ENCODE data around the gene VILL. TPM values are rescaled to one million over a fixed set of nuclear protein-coding genes. Genes with fewer than 3 reads are reported as not detected.

VILL gene
- total RNA-seq, 1 experiment from 2014 or later: 1.7 TPM

DNA sequence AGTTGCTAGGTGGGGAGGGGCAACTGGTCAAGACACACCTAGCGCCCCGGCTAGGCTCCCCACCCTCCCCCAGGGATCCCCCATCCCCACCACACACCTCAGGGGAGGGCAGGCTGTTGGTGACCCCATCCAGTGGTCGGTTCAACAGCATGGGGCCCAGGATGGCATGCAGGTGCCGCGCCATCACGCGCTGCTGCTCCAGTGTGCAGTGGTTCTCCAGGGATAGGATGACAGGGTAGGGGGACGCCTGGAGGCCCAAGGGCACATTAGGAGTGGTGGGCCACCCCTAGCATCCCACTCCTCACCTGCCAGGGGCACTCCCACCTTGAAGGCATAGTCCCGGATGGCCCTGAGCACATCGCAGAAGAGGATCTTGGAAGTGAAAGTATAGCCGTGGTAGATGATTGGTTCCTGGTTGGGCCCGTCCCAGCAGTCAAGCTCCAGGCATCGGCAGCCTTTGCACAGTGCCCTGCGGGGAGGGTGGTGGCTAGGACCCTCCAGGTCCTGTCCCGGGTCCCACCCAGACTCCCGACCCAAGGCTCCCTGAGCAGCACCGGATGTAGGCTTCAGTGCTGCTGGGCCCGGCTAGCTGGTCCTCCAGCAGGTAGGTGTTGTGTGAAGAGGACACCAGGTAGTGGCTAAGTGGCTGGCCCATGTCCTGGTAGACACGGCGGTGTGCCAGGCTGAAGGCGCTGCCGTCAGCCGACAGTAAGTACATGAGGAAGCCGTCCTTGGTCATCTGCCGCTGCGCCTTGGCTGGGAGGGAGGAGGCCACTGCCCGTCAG is 19.4 kb downstream of the VILL start:
- no peak for DNase-seq (ENCODE audit: extremely low read depth, low read depth)

DNA sequence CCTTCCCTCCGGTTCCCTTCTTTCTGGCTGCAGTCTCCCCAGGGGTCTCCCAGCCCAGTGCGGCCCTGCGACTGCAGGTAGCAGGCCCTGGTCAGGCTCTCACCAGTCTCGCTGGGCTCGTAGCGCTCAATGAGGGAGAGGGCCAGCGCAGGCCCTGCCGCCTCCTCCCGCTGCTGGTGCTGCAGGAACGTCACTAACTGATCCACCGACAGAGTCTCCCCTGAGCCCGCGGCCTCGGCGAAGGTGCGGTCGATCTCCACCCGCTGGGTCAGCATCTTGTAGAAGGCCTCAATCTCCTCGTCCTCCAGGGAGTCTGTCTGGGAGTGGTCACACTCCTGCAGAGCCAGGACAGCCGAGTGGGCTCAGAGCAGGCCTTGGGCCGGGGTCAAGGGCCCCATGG is 20.5 kb downstream of the VILL start:
- DNase-seq (ENCODE audit: extremely low read depth, low read depth): no peak

DNA sequence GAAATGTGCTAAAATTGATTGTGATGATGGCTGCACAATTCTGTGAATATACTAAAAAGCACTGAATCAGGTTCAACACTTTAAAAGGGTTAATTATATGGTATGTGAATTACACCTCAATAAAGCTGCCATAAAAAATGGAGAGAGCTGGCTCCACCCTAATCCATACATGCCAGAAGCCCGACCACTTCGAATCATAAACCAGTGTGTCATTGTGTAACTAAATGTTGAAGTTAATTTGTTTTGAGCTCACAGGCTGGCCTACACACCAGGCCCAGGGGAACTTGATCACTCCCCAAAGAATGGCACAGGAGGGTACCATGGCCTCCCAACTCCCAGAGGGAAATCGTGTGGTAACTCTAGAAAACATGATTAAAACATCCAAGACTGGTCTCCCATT is 24.9 kb downstream of the VILL start:
- DNase-seq (ENCODE audit: extremely low read depth, low read depth): no peak

DNA sequence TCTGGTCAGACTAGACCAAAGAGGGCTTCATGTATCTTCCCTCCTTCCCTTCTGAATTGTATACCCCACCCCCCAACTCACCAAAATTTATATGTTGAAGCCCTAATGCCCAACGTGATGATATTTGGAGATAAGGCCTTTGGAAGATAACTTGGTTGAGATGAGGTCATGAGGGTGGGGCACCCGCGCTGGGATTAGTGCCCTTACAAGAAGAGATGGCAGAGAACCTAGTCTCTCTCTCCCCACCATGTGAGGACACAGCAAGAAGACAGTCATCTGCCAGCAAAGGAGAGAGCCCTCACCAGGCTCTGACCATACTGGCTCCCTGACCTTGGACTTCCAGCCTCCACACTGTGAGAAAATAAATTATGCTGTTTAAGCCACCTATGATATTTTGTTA is 25.4 kb downstream of the VILL start:
- no peak for DNase-seq (ENCODE audit: extremely low read depth, low read depth)

DNA sequence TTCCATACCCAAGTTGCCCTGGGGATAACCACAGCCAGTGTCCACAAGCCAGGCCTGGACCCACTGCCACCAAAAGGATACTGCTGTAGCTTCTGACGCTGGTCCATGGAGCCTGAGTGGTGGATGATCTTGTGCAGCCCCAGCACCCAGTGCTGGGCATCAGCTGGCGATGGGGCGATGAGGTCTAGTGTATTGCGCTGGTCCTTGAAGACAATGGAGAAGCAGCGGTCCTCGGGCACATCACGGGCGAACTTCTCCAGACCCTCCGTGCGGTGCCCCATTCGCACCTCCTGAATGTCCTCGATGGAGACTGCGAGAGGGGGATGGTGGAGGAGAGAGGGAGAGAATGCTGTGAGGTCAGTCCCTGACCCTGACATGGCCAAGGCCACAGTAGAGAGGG is 25.8 kb downstream of the VILL start:
- DNase-seq (ENCODE audit: extremely low read depth, low read depth): no peak

DNA sequence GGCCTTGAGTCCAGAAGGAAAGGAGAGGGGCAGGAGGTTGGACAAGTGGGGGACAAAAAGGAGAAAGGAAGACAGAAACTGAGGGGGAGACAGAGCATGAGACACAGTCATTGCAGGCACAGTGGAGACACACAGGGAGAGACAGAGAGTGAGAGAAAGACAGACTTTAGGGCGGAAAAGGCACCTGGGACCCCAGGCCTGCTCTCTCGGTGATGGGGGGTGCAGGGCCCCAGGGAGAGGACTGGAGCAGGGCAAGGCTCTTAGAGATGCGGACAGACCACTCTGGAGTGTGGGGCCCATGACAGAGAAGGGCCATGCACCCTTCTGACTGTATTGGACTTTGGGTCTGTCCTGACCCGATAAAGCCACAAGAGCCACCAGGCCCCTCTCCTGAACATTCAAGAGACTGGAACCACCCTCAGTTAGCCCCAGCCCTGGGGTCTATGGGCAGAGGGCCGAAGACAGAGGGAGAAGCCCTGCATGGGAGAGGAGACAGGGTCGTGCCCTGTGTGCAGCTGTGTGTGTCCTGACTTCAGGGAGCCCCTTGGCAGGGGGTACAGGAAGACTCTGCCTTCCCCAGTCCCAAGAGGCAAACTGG is 26.4 kb downstream of the VILL start:
- no peak for DNase-seq (ENCODE audit: extremely low read depth, low read depth)

DNA sequence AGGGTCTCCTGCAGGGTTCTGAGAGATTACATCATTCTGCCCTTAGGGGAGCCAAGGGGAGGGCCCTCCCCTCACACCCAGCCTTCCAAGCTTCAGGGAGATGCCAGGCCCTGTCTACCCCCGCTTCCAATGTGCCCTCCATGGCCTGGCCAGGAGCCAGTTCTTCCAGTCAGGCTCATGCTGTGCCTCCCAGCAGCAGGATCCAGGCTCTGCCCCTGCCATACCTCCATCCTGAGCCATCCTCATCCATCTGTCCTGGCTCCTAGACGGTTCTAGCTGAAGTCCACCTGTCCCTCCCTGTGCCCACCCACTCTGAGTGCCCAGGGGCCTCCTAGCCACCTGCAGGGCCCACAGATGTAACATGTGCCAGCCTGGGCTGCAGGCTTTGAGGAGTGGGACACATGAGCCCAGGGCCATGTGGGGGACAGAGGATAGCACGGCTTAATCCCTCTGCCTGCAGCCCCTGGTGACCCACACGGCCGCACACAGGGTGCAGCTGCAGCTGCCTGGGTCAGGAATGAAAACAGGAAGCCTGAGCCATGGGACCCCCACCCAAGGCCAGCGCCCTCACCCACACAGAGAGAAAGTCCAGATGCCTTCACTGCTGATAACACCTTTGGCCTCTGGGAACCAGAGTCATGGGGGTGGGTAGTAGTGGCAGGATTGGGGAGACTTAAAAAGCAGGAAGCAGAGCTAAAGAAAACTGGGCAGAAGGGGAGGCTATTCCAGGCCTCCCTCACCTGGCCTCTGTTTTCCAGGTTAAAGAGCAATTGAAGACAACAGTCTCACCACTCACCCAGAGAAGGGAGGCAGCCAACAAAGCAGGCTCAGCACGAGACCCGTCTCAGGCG is 27.1 kb downstream of the VILL start:
- DNase-seq (ENCODE audit: extremely low read depth, low read depth): no peak

DNA sequence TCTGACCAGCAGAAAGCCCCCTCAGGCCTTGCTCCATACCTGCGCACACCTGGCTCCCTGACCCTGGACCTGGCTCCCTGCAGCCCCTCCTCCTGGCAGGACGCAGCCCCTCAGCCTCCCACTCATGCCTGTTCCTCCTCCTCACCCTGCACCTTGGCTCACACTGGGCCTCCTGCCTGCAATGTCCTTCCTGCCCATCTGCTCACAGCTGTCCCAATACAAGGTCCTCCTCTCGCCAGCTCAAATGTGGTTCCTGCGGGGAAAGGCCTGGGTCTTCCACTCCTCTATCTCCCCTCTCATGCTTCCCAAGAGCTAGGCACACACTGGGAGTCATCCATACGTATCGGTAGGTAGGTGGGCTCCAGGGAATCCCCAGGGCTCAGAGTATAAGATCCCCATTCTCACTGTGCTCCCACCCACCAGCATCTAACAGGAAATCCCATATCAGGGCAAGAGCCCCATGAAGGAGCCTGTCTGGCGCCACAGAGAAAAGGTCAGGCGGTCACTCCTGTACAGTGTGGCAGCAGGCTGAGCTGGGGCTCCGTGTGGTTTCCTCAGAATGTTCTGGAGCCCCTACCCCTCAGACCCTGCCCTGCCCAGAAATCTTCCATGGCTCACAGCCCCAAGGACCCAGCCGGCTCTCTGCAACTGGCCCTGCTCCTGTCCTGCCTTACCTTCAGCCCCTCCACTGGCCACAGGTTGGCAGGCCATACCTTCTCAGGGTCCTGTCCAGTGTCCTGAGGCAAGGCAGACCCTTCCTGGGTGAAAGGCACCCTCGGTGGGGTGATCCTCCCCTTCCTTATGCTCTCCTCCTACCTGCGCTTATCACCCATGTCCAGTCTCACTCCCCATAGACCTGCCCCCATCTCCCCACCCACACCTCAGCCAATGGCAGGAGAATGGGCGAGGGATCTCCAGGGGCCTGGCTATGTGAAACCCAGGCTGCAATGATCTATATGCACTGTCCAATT is 28.0 kb downstream of the VILL start:
- no peak for DNase-seq (ENCODE audit: extremely low read depth, low read depth)

DNA sequence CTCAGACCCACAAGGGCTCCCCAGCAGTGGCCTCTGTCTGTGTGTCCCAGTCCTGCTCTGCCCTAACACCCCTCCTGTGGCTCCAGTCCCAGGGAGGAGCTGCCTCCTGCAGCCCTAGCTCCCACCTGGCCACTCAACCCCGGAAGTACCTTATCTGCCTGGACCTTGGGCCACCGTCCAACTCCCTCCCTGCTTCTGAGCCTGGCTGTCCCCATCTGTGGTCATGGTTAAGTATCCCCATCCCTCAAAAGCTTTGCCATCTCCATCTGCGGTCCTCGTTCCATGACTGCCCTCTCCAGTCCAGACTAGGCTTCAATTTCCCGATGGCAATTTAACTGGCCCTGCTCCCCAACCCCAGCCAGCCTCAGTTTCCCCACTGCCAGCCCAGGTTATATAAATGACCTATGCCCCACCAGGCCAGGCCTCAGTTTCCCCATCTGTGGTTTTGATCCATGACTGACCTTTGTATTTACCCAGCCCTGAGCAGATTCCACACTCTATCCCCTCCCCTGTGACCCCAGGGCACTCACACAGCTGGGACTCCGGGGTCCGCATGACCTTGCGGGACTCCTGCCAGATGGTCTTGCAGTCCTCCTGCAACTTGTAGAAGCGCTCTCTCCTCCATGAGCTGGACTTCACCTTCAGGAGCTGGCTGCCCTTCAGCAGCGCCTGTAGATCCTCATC is 29.2 kb downstream of the VILL start:
- DNase-seq (ENCODE audit: extremely low read depth, low read depth): no peak

DNA sequence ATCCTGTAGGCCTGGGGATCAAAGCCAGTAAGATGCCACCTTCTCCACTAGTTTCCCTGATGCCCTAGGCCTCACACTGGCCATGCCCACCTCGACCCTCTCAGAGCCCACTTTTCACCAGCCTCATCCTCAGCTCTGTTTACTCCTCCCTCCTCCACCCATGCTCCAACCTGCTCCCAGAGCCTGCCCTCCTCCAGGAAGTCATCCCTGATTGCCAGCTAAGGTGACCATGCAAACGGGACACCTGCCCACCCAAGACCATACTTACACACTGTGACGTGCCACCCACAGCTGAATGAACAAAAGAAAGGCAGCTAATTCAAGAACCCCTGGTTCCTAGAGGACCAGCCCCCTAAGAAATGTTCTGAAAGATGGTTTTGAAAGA is 29.7 kb downstream of the VILL start:
- DNase-seq (ENCODE audit: extremely low read depth, low read depth): no peak

DNA sequence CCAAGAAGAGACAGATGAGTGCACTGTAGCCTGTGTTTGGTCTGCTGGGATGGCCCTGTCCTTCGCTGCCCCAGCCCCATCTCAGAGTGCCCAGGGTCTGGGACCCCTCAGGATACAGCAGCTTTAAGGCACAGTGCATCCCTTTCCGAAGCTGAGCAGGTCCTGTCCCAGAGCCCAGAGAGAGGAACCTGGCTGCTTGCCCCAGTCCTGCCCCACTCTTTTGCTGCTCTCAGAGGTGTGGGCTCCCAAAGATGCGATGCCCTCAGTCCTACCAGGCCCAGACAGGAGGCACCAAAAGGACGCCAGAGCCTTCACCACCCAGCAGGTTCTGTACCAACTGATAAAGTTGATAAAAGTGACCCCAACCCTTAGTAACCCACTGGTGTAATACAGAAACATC is 30.6 kb downstream of the VILL start:
- DNase-seq (ENCODE audit: extremely low read depth, low read depth): no peak

DNA sequence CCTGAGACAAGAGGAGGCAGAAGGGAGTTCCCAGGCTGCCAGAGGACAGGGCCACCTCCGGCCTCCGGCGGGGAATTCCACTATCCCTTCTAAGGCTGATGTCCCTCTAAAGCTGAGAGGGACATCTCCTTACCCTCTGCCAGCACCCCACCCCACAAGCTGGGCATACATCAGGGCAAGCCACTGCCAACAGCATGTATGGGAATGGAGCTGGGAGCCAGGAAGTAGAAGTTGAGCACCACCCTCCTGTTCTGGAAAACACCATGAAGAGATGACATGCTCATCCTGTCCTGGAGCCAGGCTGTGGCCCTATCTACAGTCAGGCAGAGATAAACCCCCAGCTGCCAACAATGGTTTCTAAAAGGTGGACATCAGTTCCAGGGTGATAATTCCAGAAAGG is 31.7 kb downstream of the VILL start:
- no peak for DNase-seq (ENCODE audit: extremely low read depth, low read depth)

DNA sequence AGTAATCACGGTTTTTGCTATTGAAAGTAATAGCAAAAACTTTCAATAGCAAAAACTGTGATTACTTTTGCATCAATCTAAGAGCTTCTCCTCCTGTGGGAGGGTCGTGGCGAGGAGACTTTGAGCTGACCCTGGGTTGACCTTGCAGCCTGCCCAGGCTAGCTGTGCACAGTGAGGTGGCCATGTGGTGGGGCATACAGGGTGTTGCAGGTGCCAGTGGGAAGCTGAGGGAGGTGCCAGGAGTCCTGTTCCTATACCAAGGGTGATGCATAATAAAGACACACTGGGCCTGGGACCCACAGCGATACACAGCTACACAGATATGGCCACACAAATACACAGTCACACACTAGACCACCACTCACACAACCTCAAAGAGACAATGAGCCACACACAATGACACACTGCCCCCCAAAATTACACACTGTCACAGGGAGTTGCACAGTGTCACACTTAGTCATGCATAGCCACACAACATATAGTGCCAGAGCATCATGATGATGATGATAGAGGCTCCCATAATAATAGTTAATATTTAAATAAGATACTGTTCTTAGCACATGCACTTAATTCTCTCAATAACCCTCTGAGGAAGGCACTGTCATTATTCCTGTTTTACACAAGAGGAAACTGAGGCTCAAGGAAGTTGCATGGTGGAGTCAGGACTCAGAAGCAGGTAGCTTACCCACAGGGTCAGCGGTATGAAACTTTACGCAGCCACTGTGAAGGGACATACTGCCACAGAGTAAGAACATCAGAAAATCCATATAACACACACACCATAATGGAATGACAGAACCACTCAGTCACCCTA is 32.5 kb downstream of the VILL start:
- no peak for DNase-seq (ENCODE audit: extremely low read depth, low read depth)

DNA sequence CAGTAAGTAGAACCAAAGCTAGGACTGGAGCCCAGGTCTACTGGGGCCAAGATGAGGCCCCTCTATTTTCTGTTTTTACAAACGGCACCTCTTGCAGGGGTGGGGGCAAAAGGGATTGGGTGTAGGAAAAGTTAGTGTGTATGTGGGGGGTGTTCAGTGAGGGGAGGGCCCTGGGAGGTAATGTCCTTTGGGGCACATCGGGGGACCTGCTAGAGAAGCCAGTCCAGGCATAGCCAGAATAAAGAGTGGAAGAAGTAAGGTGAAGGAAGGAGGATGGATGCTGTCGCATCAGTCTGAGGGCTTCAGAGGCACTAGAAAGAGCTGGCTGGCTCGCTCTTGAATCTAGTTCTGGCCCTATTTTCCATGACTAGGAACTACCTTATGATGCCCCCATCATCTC is 36.3 kb downstream of the VILL start:
- DNase-seq (ENCODE audit: extremely low read depth, low read depth): no peak

DNA sequence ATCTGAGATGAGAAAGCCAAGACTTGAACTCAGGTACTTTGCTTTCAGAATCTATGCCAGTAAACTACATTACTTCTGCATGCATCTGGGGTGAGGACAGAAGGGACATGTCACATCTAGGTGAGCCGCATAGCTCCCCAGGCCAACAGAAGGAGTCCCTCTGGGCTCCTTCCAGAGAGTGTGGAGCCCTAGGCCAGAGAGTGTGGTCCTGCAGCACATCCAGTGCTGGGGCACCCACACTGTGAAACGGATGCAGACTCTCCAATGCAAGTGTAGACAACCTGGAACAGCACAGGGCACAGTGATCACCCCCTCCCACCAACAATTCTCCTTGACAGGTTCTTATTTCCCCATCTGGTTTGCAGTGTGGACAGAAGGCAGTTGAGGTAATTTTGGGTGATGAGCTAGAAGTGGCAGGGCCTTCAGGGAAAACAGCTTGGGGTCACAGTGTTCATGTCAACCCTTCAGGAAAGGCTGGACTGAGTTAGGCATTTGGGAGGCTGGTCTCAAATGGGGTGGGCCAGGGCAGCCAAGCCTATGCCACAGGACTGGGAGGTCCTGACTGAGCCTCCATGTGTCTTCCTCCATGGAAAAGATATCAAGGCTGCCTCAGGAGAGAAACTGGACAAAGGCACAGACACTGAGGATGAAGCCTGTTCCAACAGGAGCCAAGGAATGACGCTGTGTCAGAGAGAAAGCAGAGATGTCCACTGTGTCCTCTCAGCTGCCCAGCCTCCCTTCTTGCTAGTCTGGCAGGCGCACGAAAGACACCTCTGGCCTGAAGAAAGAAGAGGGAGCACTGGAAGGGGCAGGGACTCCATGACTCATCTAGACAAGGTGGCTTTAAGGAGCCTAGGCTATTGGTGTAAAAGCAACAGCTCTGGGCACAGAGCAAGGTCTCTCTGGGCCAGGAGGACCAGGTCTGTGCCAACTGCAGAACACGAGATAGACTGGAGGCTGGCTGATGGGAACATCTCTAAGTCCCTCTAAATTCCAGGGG is 37.2 kb downstream of the VILL start:
- no peak for DNase-seq (ENCODE audit: extremely low read depth, low read depth)

DNA sequence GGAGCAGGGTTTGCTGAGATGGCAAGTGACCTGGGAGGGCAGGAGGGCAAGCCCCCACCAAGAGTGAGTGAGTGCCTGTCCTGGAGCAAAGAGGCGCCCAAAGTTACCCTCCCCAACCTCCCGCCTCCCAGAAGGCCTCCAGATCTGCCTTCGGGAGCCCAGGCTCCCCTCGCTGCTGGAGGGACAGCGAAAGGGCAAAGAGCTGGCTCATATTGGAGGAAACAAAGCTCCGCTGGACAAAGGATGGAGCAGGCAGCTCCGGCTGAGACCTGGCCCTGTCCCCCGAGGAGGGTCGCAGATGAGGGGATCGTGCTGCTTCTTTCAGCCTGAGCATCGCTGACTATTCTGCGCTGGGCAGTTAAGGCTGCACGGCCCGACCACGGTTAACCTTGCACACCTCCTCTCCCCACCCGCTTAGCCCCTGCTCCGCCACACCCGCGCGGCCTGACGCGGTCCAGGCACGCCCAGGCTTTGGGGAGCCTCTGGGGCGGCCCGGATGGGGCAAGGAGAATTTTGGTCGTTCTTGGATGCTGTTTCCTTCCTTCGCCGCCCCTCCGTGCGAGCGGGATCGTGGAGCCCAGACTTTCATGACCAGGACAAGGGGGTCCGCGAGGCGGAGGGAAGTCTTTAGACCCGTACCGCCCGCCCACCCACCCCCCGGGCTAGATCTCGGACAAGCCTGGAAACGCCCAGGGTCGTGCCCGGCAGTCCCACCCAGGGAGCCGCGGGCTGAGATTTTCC is 38.2 kb downstream of the VILL start:
- DNase-seq (ENCODE audit: extremely low read depth, low read depth): no peak

Data from NCI-H460 (cell line).